ENCODE measurements around the gene LILRB4.

- TF ChIP-seq CTCF (IDR thresholded peaks at IDR 0.05 in 8 of 11, conservative IDR thresholded peaks at IDR 0.05 in 3 of 11) (no peak), POLR2A (IDR thresholded peaks at IDR 0.05) (no peak)
Measured at GRCh38 chr19:54704928-54705327, 42.1 kb downstream of the LILRB4 start.

Measured in spleen (tissue), 7 donors.